GM19351 (cell line): ENCODE data around the gene HTRA3.

Experiments
- ATAC-seq: cut with Tn5 transposase; IDR thresholded peaks from one replicate; pipeline ENCODE4 v1.9.1; 2021; ENCODE audit warnings: mild to moderate bottlenecking, moderate library complexity; ENCODE audit not compliant: unreplicated experiment

Gene HTRA3

DNA sequence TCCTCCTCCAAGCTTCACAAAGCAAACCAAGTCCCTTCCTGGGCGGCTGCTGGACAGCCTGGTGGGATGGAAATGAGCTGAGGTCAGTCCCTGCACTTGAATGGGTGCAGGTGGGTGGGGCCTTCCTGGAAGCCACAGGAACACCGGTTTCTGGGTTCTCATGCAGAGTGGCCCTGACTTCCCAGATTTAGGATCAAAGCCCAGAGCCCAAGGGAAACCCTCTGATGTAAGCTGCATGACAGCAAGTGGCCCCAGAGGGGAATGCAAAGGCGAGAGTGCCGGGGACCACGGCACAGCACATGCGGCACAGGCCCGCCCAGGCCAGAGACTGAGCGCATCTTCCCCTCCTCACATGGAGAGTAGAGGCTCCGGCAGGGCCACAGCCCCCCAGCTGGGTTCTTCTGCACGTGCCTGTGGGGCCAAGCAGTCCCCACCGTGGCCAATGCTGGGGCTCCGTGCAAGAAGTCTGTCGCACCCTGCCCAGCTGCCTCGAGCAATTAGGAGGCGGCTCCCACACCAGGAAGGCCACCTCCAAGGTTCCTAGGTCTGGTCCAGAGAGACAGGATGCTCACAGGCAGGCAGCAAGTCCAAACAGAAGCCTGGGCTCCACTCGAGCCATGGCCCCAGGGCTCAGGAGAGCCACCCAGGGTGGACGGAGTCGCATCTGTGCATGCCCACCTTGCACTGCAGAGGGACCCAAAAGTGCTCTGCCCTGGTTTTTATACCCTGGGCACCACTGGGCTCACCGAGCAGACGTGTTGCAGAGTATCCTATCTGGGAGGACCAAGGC, 83.0 kb downstream of the HTRA3 start:
- no peak for ATAC-seq

DNA sequence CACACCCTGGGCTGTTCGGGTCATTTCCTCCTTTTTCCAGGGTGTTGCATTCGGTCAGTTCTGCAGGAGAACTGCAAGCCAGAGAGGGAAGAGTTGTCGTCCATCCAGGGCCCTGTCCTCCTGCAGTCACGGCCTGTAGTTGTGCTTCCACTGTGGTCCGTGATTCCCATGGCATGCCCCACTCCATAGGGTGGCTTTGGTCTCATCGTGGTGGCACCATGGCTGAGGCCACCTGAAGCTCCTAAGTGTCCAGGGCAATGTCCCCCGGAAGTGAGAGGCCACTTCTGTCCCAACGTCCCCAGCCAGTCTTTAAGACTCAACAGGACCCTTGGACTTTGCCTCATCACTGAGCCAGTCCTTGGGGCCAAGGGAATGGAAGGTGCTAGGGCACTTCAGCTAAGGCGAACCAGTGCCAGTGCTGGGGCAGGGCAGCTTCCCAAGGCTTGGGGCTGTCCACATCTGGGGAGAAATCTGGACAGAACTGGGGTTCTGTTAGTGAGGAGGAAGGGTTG, 83.7 kb downstream of the HTRA3 start:
- no peak for ATAC-seq

DNA sequence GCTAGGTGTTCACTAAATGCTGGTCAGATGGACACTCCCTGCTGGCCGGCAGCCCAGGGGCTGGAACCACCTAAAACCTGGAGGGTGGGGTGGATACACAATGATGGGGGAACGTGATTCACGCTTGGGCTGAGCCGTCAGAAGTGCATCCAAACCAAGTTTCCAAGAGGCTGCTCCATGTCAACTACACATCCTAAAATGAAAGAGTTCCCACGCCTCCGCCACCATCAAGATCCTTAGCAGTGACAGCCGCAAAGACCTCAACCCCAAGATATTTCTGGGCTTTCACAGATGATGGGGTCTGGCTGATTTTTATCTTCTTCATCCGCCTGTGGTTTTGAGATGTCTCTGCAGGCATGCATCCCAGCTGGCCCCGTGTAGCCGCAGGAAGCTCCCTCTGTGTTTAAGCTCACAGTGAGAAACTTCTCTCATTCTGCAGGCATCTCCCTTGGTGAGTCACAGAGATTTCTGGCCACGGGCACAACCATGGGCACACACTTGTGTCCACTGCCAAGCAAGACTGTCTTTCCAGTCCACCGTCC, 84.4 kb downstream of the HTRA3 start:
- no peak for ATAC-seq

DNA sequence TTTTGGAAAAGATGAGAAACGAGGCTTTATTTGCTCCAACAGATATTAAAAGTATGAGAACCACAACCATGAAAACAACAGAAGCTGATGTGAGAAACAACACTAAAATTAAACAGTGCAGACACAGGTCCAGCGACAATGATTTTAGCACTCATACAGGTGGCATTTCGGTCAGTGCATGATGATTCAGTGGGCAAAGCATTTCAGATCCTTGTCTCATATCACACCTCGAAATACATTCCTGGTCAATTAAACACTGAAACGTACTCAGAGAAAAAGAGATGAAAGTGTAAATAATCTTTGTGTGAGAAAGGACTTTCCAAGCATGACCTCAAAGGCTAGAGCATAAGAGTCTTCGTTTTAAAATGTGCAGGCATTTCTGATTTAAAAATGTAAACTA, 85.8 kb downstream of the HTRA3 start:
- no peak for ATAC-seq

DNA sequence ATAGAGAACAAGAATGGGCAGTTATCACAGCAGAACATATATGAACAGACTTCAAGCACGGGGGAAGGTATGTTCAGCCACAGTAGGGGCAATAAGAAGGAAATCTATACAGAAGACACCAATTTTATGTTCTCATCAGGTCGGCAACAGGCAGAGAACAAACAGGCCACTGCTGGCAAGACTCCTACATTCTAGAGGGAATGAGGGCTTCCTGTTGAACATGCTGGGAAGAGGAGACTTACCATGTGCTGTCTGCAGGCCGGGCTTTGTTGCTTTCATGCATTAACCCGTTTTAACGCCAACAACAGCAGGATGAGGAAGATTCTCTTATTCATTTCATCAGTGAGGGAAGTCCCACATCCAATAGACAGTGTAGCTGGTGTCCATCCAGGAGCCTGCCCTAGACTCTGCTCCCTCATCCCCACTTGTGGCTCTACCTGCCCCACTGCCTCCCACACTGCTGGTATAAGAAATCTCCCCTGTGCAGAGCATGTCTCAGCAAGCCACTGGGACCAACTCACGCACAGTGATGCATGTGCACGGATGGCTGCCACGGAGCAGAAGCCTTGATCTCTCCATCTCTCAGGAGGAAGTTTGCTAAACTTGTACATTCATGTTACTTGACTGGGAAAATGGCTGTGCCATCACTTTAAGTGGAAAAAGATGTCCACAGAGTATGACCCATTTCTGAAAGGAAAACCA, 86.5 kb downstream of the HTRA3 start:
- no peak for ATAC-seq
